AG09319 (cell line): Measurements from ENCODE around the gene ZNF775.
A peak's percentile ranks its signal among the peaks of the same experiment; 100 is the strongest.

Experiments used
- DNase-seq: peaks from one replicate; pipeline ENCODE4 v3.0.0-alpha.2; 2010; ENCODE audit warnings: low read depth; ENCODE audit errors: extremely low read depth
- TF ChIP-seq, protein P1 (sequence below): IDR thresholded peaks from 2 replicates; pipeline ENCODE4 v1.5.1; 2011; ENCODE audit warnings: low read depth, mild to moderate bottlenecking, inconsistent platforms, low read length, moderate library complexity

Gene ZNF775

DNA sequence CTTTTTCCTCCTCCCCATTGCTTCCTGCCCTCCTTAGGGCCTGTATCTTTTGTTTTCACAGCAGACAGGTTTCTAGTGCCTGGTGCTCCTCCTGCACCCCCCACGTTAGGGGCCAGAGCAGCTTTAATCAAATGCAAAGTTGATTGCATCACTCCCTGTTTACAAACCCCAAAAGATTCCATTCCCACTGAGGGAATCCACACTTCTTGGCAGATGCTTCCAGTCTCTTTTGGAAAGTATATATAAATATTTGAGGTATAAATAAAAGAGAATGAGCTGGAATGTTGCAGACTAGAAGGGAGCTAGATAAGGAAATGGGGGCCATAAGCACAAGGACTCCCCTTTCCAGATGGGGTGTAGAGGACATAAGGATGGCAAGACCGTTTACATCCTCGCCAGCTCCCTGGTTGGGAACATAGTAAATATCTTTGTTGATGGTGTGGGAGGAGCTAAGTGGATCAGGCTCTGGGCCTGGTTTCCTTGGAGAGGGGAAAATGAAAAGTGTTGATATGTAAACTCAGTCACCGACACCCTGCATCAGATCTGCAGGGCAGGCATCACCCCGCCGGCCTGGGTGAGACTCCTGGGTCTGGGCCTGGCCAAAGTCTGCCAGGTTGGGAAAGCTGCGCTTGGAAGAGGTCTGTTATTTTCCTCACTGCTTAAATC is 43.9 kb upstream of the ZNF775 start:
- TF ChIP-seq, protein P1, sequence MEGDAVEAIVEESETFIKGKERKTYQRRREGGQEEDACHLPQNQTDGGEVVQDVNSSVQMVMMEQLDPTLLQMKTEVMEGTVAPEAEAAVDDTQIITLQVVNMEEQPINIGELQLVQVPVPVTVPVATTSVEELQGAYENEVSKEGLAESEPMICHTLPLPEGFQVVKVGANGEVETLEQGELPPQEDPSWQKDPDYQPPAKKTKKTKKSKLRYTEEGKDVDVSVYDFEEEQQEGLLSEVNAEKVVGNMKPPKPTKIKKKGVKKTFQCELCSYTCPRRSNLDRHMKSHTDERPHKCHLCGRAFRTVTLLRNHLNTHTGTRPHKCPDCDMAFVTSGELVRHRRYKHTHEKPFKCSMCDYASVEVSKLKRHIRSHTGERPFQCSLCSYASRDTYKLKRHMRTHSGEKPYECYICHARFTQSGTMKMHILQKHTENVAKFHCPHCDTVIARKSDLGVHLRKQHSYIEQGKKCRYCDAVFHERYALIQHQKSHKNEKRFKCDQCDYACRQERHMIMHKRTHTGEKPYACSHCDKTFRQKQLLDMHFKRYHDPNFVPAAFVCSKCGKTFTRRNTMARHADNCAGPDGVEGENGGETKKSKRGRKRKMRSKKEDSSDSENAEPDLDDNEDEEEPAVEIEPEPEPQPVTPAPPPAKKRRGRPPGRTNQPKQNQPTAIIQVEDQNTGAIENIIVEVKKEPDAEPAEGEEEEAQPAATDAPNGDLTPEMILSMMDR, result no peak
- DNase-seq, result peak; percentile 67

DNA sequence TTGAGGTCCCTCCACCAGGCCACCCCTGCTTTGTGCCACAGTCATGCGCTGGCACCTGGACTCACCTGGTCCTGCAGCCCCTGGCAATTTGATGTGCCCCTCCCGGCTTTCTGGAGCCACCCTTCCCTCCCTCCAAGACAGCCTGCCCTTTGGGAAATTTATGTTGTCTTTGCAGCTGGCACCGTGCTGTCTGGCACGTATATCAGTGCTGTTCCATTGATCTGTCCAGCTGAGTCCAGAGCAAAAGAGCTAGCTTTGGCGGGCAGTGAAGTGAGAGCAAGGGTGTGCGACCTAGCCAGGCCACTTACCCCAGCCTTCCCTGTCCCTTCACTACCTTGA is 43.4 kb upstream of the ZNF775 start:
- no peak for DNase-seq
- TF ChIP-seq, protein P1, result no peak

DNA sequence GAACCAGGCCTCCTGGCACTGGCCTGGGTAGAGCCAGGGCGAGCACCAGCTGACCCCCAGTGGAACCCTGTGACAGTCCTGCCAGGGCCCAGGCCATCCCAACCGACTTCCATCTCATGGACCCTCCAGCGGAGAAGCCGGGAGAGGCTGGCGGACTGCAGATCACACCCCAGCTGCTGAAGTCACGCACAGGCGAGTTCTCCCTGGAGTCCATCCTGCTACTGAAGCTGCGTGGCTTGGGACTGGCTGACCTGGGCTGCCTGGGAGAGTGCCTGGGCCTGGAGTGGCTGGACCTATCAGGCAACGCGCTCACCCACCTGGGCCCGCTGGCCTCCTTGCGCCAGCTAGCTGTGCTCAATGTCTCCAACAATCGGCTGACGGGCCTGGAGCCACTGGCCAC is 42.4 kb upstream of the ZNF775 start:
- DNase-seq, result no peak
- TF ChIP-seq, protein P1, result no peak

DNA sequence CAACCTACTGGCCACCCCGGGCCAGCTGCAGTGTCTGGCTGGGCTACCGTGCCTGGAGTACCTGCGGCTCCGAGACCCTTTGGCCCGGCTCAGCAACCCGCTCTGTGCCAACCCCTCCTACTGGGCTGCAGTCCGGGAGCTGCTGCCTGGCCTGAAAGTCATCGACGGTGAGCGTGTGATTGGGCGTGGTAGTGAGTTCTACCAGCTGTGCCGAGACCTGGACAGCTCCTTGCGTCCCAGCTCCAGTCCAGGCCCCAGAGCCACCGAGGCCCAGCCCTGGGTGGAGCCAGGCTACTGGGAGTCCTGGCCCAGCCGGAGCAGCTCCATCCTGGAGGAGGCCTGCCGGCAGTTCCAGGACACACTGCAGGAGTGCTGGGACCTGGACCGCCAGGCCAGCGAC is 42.0 kb upstream of the ZNF775 start:
- TF ChIP-seq, protein P1, result no peak
- no peak for DNase-seq

DNA sequence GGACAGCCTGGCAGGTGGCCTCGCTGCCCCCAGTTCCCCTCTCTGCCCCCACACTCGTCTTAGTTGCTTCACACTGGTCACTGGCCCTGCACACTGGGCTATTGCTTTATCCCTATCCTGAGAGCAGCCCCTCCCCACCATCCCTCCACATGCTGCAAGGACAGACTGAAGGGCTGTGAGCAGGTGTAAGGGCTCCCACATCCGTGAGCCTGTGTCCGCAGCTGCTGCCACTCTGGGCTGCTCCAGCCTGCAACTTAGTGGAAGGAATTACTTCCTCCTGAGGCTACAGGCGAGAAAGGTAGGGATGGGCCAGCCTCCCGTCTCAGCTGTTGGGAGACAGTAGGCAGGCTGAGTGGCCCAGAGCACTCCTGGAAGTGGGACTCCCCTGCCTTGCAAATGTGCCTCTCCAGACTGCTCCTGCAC is 41.5 kb upstream of the ZNF775 start:
- no peak for DNase-seq
- TF ChIP-seq, protein P1, result no peak

GRCh38 chr7:150338166-150338829 is 40.8 kb upstream of the ZNF775 start:
- TF ChIP-seq, protein P1, result no peak
- DNase-seq, result no peak

GRCh38 chr7:150339409-150339809 is 39.7 kb upstream of the ZNF775 start:
- TF ChIP-seq, protein P1, result no peak
- DNase-seq, result no peak
